UCSD-AML1 (cell line): Measurements from ENCODE around the gene AP1G1.
"Not testable (repeated sequence)": the region's sequence is repeated elsewhere in the genome, so short reads cannot be mapped to it uniquely, and the experiment has no call there.

Experiments used
- DNase-seq: peaks from one replicate; lab custom pipeline; 2025; ENCODE audit not compliant: unreplicated experiment; lab: John Stamatoyannopoulos, UW

Gene AP1G1

GRCh38 chr16:71808593-71809459 is at the start of gene AP1G1:
Gene AP1G1 (minus strand): TSS chr16:71808834. CDS start chr16:71789479, 19,355 bp downstream.
- peak; percentile 92 for DNase-seq

GRCh38 chr16:71855937-71856662 is 47.5 kb upstream of the AP1G1 start:
- DNase-seq = no peak

- DNase-seq = no peak
Observed at GRCh38 chr16:71854369-71854948, 45.8 kb upstream of the AP1G1 start.

GRCh38 chr16:71853413-71853812 is 44.8 kb upstream of the AP1G1 start:
- DNase-seq = no peak

- DNase-seq = no peak
Observed at GRCh38 chr16:71852561-71852960, 43.9 kb upstream of the AP1G1 start.

GRCh38 chr16:71852158-71852557 is 43.5 kb upstream of the AP1G1 start:
- DNase-seq = no peak

GRCh38 chr16:71851746-71852145 is 43.1 kb upstream of the AP1G1 start:
- no peak for DNase-seq

- DNase-seq = no peak
Observed at GRCh38 chr16:71848622-71849021, 40.0 kb upstream of the AP1G1 start.

GRCh38 chr16:71847096-71847495 is 38.5 kb upstream of the AP1G1 start:
- DNase-seq = no peak

- no peak for DNase-seq
Observed at GRCh38 chr16:71846431-71846830, 37.8 kb upstream of the AP1G1 start.

- peak; percentile 93 for DNase-seq
Observed at GRCh38 chr16:71845639-71846430, 37.2 kb upstream of the AP1G1 start, which contains the start of gene ATXN1L. Gene ATXN1L (plus strand): TSS chr16:71845976. CDS start chr16:71849741, 3,765 bp downstream.

- no peak for DNase-seq
Observed at GRCh38 chr16:71843572-71843971, 34.9 kb upstream of the AP1G1 start.

GRCh38 chr16:71840052-71840451 is 31.4 kb upstream of the AP1G1 start:
- DNase-seq = no peak

- no peak for DNase-seq
Observed at GRCh38 chr16:71837150-71837549, 28.5 kb upstream of the AP1G1 start.

GRCh38 chr16:71834291-71834690 is 25.7 kb upstream of the AP1G1 start:
- no peak for DNase-seq

- DNase-seq = not testable (repeated sequence)
Observed at GRCh38 chr16:71832112-71832511, 23.5 kb upstream of the AP1G1 start.

GRCh38 chr16:71831698-71832097 is 23.1 kb upstream of the AP1G1 start:
- DNase-seq = not testable (repeated sequence)

- DNase-seq = no peak
Observed at GRCh38 chr16:71830359-71830758, 21.7 kb upstream of the AP1G1 start.

GRCh38 chr16:71826533-71827017 is 17.9 kb upstream of the AP1G1 start:
- DNase-seq = no peak

GRCh38 chr16:71817155-71817500 is 8.5 kb upstream of the AP1G1 start:
- DNase-seq = not testable (repeated sequence)
